ENCODE data around the gene PIK3R6.

Gene PIK3R6

DNA sequence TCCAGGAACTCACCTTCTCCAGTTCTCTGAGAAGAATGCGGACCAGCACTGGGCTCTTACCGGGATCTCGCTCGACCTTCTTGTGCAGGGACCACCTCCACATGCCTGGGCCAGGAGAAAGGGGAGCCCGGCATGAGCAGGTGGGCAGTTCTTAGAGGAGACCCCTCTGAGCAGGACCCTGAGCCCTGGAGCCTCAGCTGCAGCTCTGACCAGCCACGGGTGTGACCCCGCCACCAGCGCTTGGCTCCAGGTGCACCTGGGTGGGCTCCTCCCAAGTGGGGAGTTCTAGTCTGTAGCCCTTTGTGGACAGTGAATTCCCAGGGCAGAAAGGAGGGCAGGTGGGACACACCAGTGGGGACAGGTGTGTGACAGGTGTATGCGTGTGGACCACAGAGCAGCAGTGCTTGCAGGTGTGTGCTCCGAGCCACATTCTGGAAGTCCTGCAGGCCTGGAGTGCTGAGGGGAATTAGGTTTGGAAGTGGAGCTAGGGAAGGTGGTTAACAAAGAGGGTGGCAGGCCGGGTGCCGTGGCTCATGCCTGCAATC is 28.9 kb downstream of the PIK3R6 start:
- Mint-ChIP-seq H3K4me3 (no peak overlapping the region), H3K27me3 (no peaks in the 10 kb centered on the region), H3K36me3 (ENCODE audit: low read depth) (no peaks in the 10 kb centered on the region), H3K27ac (no peak overlapping the region), H3K9me3 (no peaks in the 10 kb centered on the region), H3K4me1 (ENCODE audit: low read depth) (no peaks in the 10 kb centered on the region)
- no peak for DNase-seq

GRCh38 chr17:8837563-8838075 is 29.9 kb downstream of the PIK3R6 start:
- no peak for DNase-seq
- H3K4me3 Mint-ChIP-seq: no peak overlapping the region
- H3K27me3 Mint-ChIP-seq: no peaks in the 10 kb centered on the region
- H3K27ac Mint-ChIP-seq: no peak overlapping the region
- no peaks in the 10 kb centered on the region for H3K36me3 Mint-ChIP-seq (ENCODE audit: low read depth)
- H3K4me1 Mint-ChIP-seq (ENCODE audit: low read depth): no peaks in the 10 kb centered on the region
- H3K9me3 Mint-ChIP-seq: no peaks in the 10 kb centered on the region

GRCh38 chr17:8836821-8837562 is 30.5 kb downstream of the PIK3R6 start:
- Mint-ChIP-seq H3K27me3 (no peaks in the 10 kb centered on the region), H3K4me1 (ENCODE audit: low read depth) (no peaks in the 10 kb centered on the region), H3K27ac (no peak overlapping the region), H3K9me3 (no peaks in the 10 kb centered on the region), H3K4me3 (no peak overlapping the region), H3K36me3 (ENCODE audit: low read depth) (no peaks in the 10 kb centered on the region)
- DNase-seq: no peak

DNA sequence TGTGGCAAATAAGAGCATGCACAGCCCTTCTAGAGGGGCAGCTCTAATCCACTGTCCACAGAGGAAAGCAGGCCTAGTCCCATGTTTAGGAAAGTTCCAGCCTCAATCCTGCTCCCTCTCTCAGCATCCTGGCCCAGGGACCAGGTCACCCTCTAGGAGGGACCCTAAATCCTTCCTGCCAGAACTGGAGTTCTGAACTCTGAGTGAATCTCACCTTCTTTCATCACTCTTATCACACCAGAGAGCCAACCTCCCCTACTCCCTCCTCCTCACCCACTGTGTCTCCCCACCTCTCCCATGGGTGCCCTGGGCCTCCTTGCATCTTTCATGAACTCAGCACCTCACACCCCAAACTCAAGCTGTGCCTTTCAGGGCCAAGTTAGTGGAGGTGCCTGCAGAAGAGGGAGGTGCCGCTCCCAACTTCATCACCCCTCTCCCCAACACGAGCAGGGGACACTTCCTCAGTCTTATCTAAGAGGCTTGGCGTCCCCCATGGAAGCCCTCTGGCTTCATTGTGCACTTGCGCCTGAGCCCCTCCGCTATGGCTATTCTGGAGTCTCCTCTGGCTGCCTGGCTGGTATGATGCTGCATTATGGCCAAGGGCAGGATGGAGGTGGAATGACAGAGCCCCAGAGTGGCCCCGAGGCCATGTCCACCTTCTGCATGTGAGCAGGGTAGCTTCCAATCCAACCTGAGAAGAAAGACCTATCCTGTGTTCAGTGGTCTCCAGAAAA is 31.7 kb downstream of the PIK3R6 start:
- Mint-ChIP-seq H3K4me3 (no peak overlapping the region), H3K27ac (no peak overlapping the region), H3K9me3 (no peaks in the 10 kb centered on the region), H3K27me3 (no peaks in the 10 kb centered on the region), H3K36me3 (ENCODE audit: low read depth) (no peaks in the 10 kb centered on the region), H3K4me1 (ENCODE audit: low read depth) (no peaks in the 10 kb centered on the region)
- no peak for DNase-seq

DNA sequence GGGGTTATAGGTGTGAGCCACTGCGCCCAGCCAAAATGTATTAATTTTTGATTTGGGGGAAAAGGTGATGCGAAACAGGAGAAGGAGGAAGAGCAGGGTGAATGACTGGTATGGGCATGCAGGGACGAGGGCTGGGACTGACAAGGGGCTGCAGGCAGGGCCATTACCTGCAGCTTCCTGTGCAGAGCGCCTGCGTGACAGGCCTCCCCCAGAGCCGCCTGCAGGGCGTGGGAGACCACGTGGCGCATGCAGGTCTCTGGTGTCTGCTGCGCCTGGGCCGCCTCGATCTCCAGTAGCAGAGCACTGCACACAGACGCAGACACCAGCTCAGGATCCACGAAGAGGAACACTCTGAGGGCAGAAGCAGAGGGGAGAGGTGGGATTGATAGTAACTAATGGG is 32.4 kb downstream of the PIK3R6 start:
- no peak for DNase-seq
- no peaks in the 10 kb centered on the region for H3K27me3 Mint-ChIP-seq
- no peaks in the 10 kb centered on the region for H3K9me3 Mint-ChIP-seq
- no peaks in the 10 kb centered on the region for H3K36me3 Mint-ChIP-seq (ENCODE audit: low read depth)
- no peaks in the 10 kb centered on the region for H3K4me1 Mint-ChIP-seq (ENCODE audit: low read depth)
- H3K27ac Mint-ChIP-seq: no peak overlapping the region
- no peak overlapping the region for H3K4me3 Mint-ChIP-seq

GRCh38 chr17:8832711-8833352 is 34.6 kb downstream of the PIK3R6 start:
- no peaks in the 10 kb centered on the region for H3K9me3 Mint-ChIP-seq
- H3K4me1 Mint-ChIP-seq (ENCODE audit: low read depth): no peaks in the 10 kb centered on the region
- no peak overlapping the region for H3K4me3 Mint-ChIP-seq
- H3K27me3 Mint-ChIP-seq: no peaks in the 10 kb centered on the region
- DNase-seq: peak; percentile 54
- no peaks in the 10 kb centered on the region for H3K36me3 Mint-ChIP-seq (ENCODE audit: low read depth)
- H3K27ac Mint-ChIP-seq: no peak overlapping the region

DNA sequence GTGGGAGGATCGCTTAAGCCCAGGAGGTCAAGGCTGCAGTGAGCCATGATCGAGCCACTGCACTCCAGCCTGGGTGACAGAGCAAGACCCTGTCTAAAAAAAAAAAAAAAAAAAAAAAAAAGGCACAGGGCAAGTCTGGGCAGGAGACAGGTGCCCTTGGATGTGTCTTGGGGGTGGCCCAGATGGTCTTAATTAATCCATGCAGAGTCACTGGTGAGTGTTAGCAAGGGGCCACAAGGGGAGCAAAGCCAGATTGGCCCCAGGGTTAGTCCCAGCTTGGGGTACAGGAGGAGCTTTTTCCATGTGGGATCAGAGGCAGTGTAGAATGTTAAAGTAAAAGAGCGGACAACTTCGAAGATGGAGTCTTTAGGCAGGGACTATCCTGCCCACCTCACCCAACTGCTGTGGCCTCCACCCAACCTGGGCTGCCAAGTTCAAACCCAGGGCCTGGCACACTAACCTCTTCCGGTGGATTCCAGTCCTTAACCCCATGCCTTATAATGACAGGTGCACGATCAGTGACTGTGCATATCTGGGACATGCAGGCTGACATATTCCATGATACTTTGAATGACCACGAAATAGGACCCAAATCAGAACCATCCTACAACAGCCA is 36.1 kb downstream of the PIK3R6 start:
- H3K27ac Mint-ChIP-seq: no peak overlapping the region
- no peak overlapping the region for H3K4me3 Mint-ChIP-seq
- no peaks in the 10 kb centered on the region for H3K4me1 Mint-ChIP-seq (ENCODE audit: low read depth)
- no peaks in the 10 kb centered on the region for H3K27me3 Mint-ChIP-seq
- H3K36me3 Mint-ChIP-seq (ENCODE audit: low read depth): no peaks in the 10 kb centered on the region
- no peak for DNase-seq
- H3K9me3 Mint-ChIP-seq: no peaks in the 10 kb centered on the region

DNA sequence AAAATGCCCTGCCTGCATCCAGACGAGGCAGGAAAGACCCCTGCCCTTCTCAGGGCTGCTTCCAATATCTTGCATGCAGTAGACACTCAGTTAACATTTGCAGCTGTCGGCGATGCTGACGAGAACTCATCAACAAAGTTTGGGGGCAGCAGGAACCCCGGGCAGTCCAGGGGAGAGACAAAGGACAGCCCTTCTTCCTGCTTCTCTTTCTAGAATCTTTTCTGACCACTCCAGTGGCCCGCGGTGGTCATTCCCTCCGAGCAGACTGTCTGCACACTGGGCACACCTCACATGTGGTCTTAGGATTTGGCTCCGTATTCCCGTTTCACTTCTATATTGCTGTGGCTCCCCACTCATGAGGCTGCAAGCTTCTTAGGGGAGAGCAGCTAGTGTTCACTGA is 37.3 kb downstream of the PIK3R6 start:
- no peak for DNase-seq
- H3K36me3 Mint-ChIP-seq (ENCODE audit: low read depth): no peaks in the 10 kb centered on the region

GRCh38 chr17:8829036-8829941 is 38.2 kb downstream of the PIK3R6 start:
- Mint-ChIP-seq H3K36me3 (ENCODE audit: low read depth) (no peaks in the 10 kb centered on the region), H3K4me3 (no peak overlapping the region)

More for the DNA sequence above, 37.3 kb downstream of the PIK3R6 start:
- Mint-ChIP-seq H3K27ac (no peak overlapping the region), H3K27me3 (no peaks in the 10 kb centered on the region), H3K4me3 (no peak overlapping the region), H3K4me1 (ENCODE audit: low read depth) (no peaks in the 10 kb centered on the region), H3K9me3 (no peaks in the 10 kb centered on the region)

GRCh38 chr17:8828517-8828875 is 39.0 kb downstream of the PIK3R6 start:
- H3K9me3 Mint-ChIP-seq: peaks cover 6% of the 10 kb centered on the region
- no peaks in the 10 kb centered on the region for H3K36me3 Mint-ChIP-seq (ENCODE audit: low read depth)
- no peak for DNase-seq
- no peaks in the 10 kb centered on the region for H3K27me3 Mint-ChIP-seq
- H3K4me1 Mint-ChIP-seq (ENCODE audit: low read depth): no peaks in the 10 kb centered on the region
- no peak overlapping the region for H3K27ac Mint-ChIP-seq
- H3K4me3 Mint-ChIP-seq: no peak overlapping the region

More at GRCh38 chr17:8829036-8829941, 38.2 kb downstream of the PIK3R6 start:
- no peaks in the 10 kb centered on the region for H3K27me3 Mint-ChIP-seq
- DNase-seq: no peak
- no peak overlapping the region for H3K27ac Mint-ChIP-seq
- H3K9me3 Mint-ChIP-seq: peaks cover 5% of the 10 kb centered on the region
- H3K4me1 Mint-ChIP-seq (ENCODE audit: low read depth): no peaks in the 10 kb centered on the region

DNA sequence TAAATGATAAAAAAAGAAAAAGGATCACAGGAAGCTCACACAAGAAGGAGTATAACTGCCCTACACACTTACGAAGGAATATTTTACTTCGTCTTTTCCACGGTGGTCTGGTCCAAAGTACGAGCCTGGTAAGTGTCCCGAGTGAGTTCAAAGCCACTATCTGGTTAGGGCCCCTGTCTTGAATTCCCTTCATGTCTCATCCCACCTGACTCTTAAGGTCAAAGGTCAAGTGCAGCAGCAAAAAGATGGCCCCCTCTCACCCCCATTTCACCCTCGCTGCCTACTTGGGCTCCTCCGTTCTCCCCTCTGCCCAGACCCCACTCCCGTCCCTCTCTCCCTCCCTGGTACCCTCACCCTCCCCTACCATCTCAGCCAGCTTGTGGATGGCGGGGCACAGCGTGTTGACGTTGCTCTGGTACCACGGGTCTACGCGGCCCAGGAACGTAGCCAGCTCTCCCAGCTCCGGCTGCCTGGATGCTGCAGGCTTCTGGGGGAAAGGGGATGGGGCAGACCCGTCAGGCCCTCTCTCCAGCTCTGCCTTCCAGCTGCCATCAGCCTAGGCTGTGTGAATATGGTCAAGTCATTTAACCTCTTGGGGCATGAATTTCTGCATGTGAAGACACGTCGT is 40.6 kb downstream of the PIK3R6 start:
- no peaks in the 10 kb centered on the region for H3K27me3 Mint-ChIP-seq
- H3K9me3 Mint-ChIP-seq: peaks cover 6% of the 10 kb centered on the region
- DNase-seq: no peak
- H3K4me1 Mint-ChIP-seq (ENCODE audit: low read depth): no peaks in the 10 kb centered on the region
- no peak overlapping the region for H3K4me3 Mint-ChIP-seq
- H3K36me3 Mint-ChIP-seq (ENCODE audit: low read depth): no peaks in the 10 kb centered on the region
- H3K27ac Mint-ChIP-seq: no peak overlapping the region

DNA sequence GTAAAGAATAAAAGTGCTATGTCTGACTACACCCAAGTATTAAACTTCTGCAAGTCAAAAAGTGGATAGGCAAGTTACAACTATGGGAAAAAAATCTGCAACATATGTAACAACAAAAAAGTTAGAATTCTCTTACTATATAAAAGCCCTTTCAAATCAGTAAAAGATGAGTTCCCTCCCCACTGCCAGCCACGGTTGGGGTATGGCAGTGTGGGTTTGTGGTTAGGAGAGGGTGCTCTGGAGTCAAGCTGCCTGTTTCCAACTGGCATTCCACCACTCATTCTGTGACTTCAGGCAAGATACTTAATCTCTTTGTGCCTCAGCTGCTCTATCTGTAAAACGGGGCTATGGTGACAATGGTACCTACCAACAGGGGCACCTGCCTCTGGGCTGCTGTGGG is 41.7 kb downstream of the PIK3R6 start:
- Mint-ChIP-seq H3K4me1 (ENCODE audit: low read depth) (no peaks in the 10 kb centered on the region), H3K9me3 (peaks cover 6% of the 10 kb centered on the region), H3K27me3 (no peaks in the 10 kb centered on the region), H3K27ac (no peak overlapping the region), H3K4me3 (no peak overlapping the region), H3K36me3 (ENCODE audit: low read depth) (no peaks in the 10 kb centered on the region)
- no peak for DNase-seq

GRCh38 chr17:8823279-8823678 is 44.2 kb downstream of the PIK3R6 start:
- Mint-ChIP-seq H3K9me3 (peaks cover 6% of the 10 kb centered on the region), H3K36me3 (ENCODE audit: low read depth) (no peaks in the 10 kb centered on the region), H3K4me1 (ENCODE audit: low read depth) (no peaks in the 10 kb centered on the region)

More at GRCh38 chr17:8823279-8823678, 44.2 kb downstream of the PIK3R6 start:
- Mint-ChIP-seq H3K4me3 (no peak overlapping the region), H3K27ac (no peak overlapping the region), H3K27me3 (no peaks in the 10 kb centered on the region)
- no peak for DNase-seq

All from activated T-cell treated with anti-CD3 and anti-CD28 coated beads, Interleukin-2, amount 50 U/mL, for 24 hours (primary cell).